T-cell (primary cell): Measurements from ENCODE around the gene GFOD1. TPM values are rescaled to one million over a fixed set of nuclear protein-coding genes. Genes with fewer than 3 reads are reported as not detected.
"Not testable (repeated sequence)": the region's sequence is repeated elsewhere in the genome, so short reads cannot be mapped to it uniquely, and the experiment has no call there.

Experiments used
- ATAC-seq, 4 experiments: fragments of 200-7000 bp in 3 of 4; fragments of 150-1000 bp in 1 of 4; cut with Tn5 transposase; replicated peaks in 1 of 4; 1 replicate in 3 of 4; 2 replicates in 1 of 4; pipeline ENCODE4 v1.10.0; 2021; ENCODE audit warnings: moderate library complexity in 3 of 4, mild to moderate bottlenecking in 2 of 4, moderate number of reproducible peaks in 1 of 4
- CTCF ChIA-PET, 2 donors: fragments of 300-600 bp; sonication (Branson Sonifier 250); formaldehyde crosslinking; loops; one replicate each; lab custom pipeline; 2022; ENCODE audit warnings: antibody characterized with exemption in 2 of 2; lab: Charles Lee
- POLR2A ChIA-PET, 2 donors: fragments of 300-600 bp; sonication (Branson Sonifier 250); formaldehyde crosslinking; loops; one replicate each; lab custom pipeline; 2022; ENCODE audit warnings: antibody characterized with exemption in 2 of 2; lab: Charles Lee
- DNase-seq, 35 experiments: peaks; one replicate each; pipeline versions ENCODE4 v3.0.0 to v3.0.0-alpha.2; 2013 to 2023
- H3K27ac ChIP-seq: one replicate; pipeline ENCODE4 v1.5.1; 2013; ENCODE audit warnings: low read length
- H3K27me3 ChIP-seq, 2 experiments: replicated peaks in 1 of 2; 1 replicate in 1 of 2; 2 replicates in 1 of 2; pipeline versions ENCODE4 v1.6.1 to v1.7.0; 2013; ENCODE audit warnings: low read length in 1 of 2, mixed read lengths in 1 of 2; ENCODE audit not compliant: control insufficient read depth in 2 of 2, insufficient read depth in 2 of 2; ENCODE audit errors: extremely low read depth in 1 of 2
- H3K36me3 ChIP-seq, 2 donors: 1 replicate in 1 of 2; 2 replicates in 1 of 2; pipeline versions ENCODE4 v1.6.1 to v1.7.0; 2013; ENCODE audit warnings: low read length in 1 of 2; ENCODE audit not compliant: control insufficient read depth in 2 of 2, insufficient read depth in 1 of 2; ENCODE audit errors: extremely low read depth in 1 of 2
- H3K4me1 ChIP-seq, 2 experiments: 1 replicate in 1 of 2; 2 replicates in 1 of 2; pipeline versions ENCODE4 v1.6.1 to v1.7.0; 2013; ENCODE audit warnings: low read length in 2 of 2, mixed read lengths in 1 of 2; ENCODE audit not compliant: insufficient read depth in 2 of 2, control insufficient read depth in 1 of 2; ENCODE audit errors: extremely low read depth in 1 of 2
- H3K4me3 ChIP-seq, 2 donors: 1 replicate in 1 of 2; 2 replicates in 1 of 2; pipeline versions ENCODE4 v1.5.1 to v1.7.0; 2013; ENCODE audit warnings: mild to moderate bottlenecking in 2 of 2, low read length in 1 of 2, moderate library complexity in 1 of 2; ENCODE audit not compliant: control insufficient read depth in 1 of 2; ENCODE audit errors: extremely low read depth in 1 of 2
- H3K9me3 ChIP-seq: 2 replicates; pipeline ENCODE4 v1.7.0; 2013
- H3K27ac Mint-ChIP-seq, 2 donors: one replicate each; pipeline ENCODE4 v1.8.0; 2020 to 2021; ENCODE audit warnings: mild to moderate bottlenecking in 2 of 2, mixed read lengths in 2 of 2
- H3K27me3 Mint-ChIP-seq, 2 donors: one replicate each; pipeline ENCODE4 v1.8.0; 2021 to 2022; ENCODE audit warnings: mixed read lengths in 2 of 2
- H3K36me3 Mint-ChIP-seq: one replicate; pipeline ENCODE4 v1.8.0; 2021; ENCODE audit warnings: mixed read lengths
- H3K4me1 Mint-ChIP-seq, 3 donors: one replicate each; pipeline ENCODE4 v1.8.0; 2020 to 2022; ENCODE audit warnings: mixed read lengths in 3 of 3, mild to moderate bottlenecking in 1 of 3
- H3K4me3 Mint-ChIP-seq, 3 donors: one replicate each; pipeline ENCODE4 v1.8.0; 2020 to 2022; ENCODE audit warnings: mild to moderate bottlenecking in 3 of 3, mixed read lengths in 3 of 3, moderate library complexity in 3 of 3
- H3K9me3 Mint-ChIP-seq, 3 donors: one replicate each; pipeline ENCODE4 v1.8.0; 2020 to 2022; ENCODE audit warnings: mixed read lengths in 3 of 3
- WGBS: methylation state at CpG from one replicate; pipeline ENCODE4 v1.1.5; 2013; ENCODE audit warnings: missing lambda C conversion rate; ENCODE audit not compliant: insufficient coverage; 5-methylcytosine and 5-hydroxymethylcytosine counted together
- total RNA-seq, 35 experiments: library from RNA in 6 of 35; stranded (reverse) in 6 of 35; fragments of 120-200 nt in 1 of 35; gene quantifications; one replicate each; pipeline versions ENCODE4 v1.2.1 to v1.2.4 and lab custom pipeline; 2013 to 2026

The GFOD1 gene
- total RNA-seq, 5 donors from 2014 or later (not counting 1 experiment from before 2014, with no cell fraction given): 1.9 to 3.2 (median 2.3) TPM

GRCh38 chr6:13328076-13328874, 159.1 kb downstream of the GFOD1 start, which contains the start of gene TBC1D7:
TBC1D7 (minus strand) TSS chr6:13328537; CDS start chr6:13326898, 1,639 bp downstream.
- under 1% methylated on average over 57 of the region's 63 CpGs for WGBS
- ChIA-PET CTCF (interaction anchor here (0.6 to 2.7 kb wide), 14 partner anchors 8 to 417 kb away, joined by 3 to 19 read pairs (median 4); partner anchors contain the start of genes GFOD1 (in 1 of the 2), NOL7 (in 1 of the 2) and SIRT5 (in 1 of the 2)), POLR2A (interaction anchor here (0.9 to 1.9 kb wide), 5 partner anchors 26 to 789 kb away, joined by 3 to 10 read pairs (median 3); partner anchors contain the start of genes SIRT5 (in 2 of the 2), CD83 (in 1 of the 2) and NOL7 (in 1 of the 2))
- Mint-ChIP-seq H3K36me3 (peaks cover 18% of the 10 kb centered on the region), H3K27ac (peak within 1 kb of the TSS; percentile 96 to 99), H3K4me3 (peak within 1 kb of the TSS; percentile 86 to 93 (median 92)), H3K27me3 (no peaks in the 10 kb centered on the region), H3K9me3 (no peaks in the 10 kb centered on the region), H3K4me1 (peaks cover 20 to 33% (median 29%) of the 10 kb centered on the region in 3 donors)
- peaks cover 0 to 15% of the 10 kb centered on the region in 2 donors for H3K36me3 ChIP-seq
- H3K9me3 ChIP-seq: no peaks in the 10 kb centered on the region
- peak; percentile 82 to 97 (median 90) for DNase-seq
- H3K27ac ChIP-seq: peak within 1 kb of the TSS; percentile 94
- ATAC-seq: peak; percentile 90 to 92 (median 92)
- peaks cover 7 to 9% of the 10 kb centered on the region in 2 experiments for H3K4me1 ChIP-seq
- peak within 1 kb of the TSS; percentile 85 to 98 for H3K4me3 ChIP-seq
- no peaks in the 10 kb centered on the region for H3K27me3 ChIP-seq

GRCh38 chr6:13327691-13328075, 159.7 kb downstream of the GFOD1 start:
- H3K4me1 ChIP-seq: peaks cover 7 to 9% of the 10 kb centered on the region in 2 experiments
- 6% methylated on average over 3 of the region's 10 CpGs for WGBS
- POLR2A ChIA-PET: interaction anchor here (1.1 to 1.9 kb wide), 3 partner anchors 25 to 288 kb away, joined by 3 to 10 read pairs (median 7); partner anchors contain the start of genes NOL7 (in 1 of the 2) and SIRT5 (in 1 of the 2)
- H3K27ac Mint-ChIP-seq: peak overlapping the region; percentile 88 to 91
- H3K9me3 ChIP-seq: no peaks in the 10 kb centered on the region
- CTCF ChIA-PET: interaction anchor here (0.8 to 2.7 kb wide), 8 partner anchors 9 to 783 kb away, joined by 3 to 19 read pairs (median 4); partner anchors contain the start of genes GFOD1 (in 1 of the 2) and SIRT5 (in 1 of the 2)
- H3K27ac ChIP-seq: peak overlapping the region; percentile 91
- H3K4me3 Mint-ChIP-seq: peak overlapping the region; percentile 86 to 93 (median 92)
- no peaks in the 10 kb centered on the region for H3K27me3 Mint-ChIP-seq
- no peaks in the 10 kb centered on the region for H3K9me3 Mint-ChIP-seq
- DNase-seq: peak in 3 of 35 experiments; percentile 3 to 33 (median 3)
- peak overlapping the region; percentile 85 to 98 for H3K4me3 ChIP-seq
- H3K36me3 ChIP-seq: peaks cover 0 to 17% of the 10 kb centered on the region in 2 donors
- no peaks in the 10 kb centered on the region for H3K27me3 ChIP-seq
- ATAC-seq: peak in 3 of 4 experiments; percentile 2 to 17 (median 10)
- peaks cover 18% of the 10 kb centered on the region for H3K36me3 Mint-ChIP-seq
- H3K4me1 Mint-ChIP-seq: peaks cover 20 to 33% (median 29%) of the 10 kb centered on the region in 3 donors

- H3K36me3 ChIP-seq: peaks cover 10 to 28% of the 10 kb centered on the region in 2 donors
- H3K9me3 ChIP-seq, H3K27me3 ChIP-seq, H3K27ac ChIP-seq, H3K9me3 Mint-ChIP-seq, DNase-seq, H3K27ac Mint-ChIP-seq, POLR2A ChIA-PET, H3K4me3 ChIP-seq, H3K27me3 Mint-ChIP-seq, ATAC-seq, CTCF ChIA-PET, H3K4me1 ChIP-seq: not testable (repeated sequence)
- peaks cover 20 to 31% (median 29%) of the 10 kb centered on the region in 3 donors for H3K4me1 Mint-ChIP-seq
- peaks cover 30% of the 10 kb centered on the region for H3K36me3 Mint-ChIP-seq
- peak overlapping the region in 1 of 3 donors; percentile 86 for H3K4me3 Mint-ChIP-seq
- WGBS: 82% methylated on average over 2 of the region's 3 CpGs
Measured at GRCh38 chr6:13326031-13326586, 161.3 kb downstream of the GFOD1 start.

GRCh38 chr6:13319891-13320564, 167.4 kb downstream of the GFOD1 start:
- Histone ChIP-seq H3K4me3 (no peak overlapping the region), H3K4me1 (no peaks in the 10 kb centered on the region), H3K9me3 (no peaks in the 10 kb centered on the region), H3K27ac (no peak overlapping the region), H3K27me3 (no peaks in the 10 kb centered on the region), H3K36me3 (peaks cover 34 to 73% of the 10 kb centered on the region in 2 donors)
- Mint-ChIP-seq H3K4me3 (no peak overlapping the region), H3K9me3 (no peaks in the 10 kb centered on the region), H3K4me1 (no peaks in the 10 kb centered on the region), H3K27ac (no peak overlapping the region), H3K27me3 (no peaks in the 10 kb centered on the region), H3K36me3 (peaks cover 75% of the 10 kb centered on the region)
- ChIA-PET POLR2A (no interaction called here), CTCF (interaction anchor here (0.6 to 1.1 kb wide), 4 partner anchors 9 to 425 kb away, joined by 3 to 4 read pairs (median 4); partner anchors contain the start of genes SIRT5 (in 1 of the 2) and TBC1D7 (in 1 of the 2))
- WGBS: no CpG with 5 or more reads among the region's 5 CpGs
- ATAC-seq (no peak), DNase-seq (no peak)

GRCh38 chr6:13318821-13319220, 168.6 kb downstream of the GFOD1 start:
- Mint-ChIP-seq H3K9me3 (no peaks in the 10 kb centered on the region), H3K4me3 (no peak overlapping the region), H3K27me3 (no peaks in the 10 kb centered on the region), H3K4me1 (no peaks in the 10 kb centered on the region), H3K27ac (no peak overlapping the region), H3K36me3 (peaks cover 72% of the 10 kb centered on the region)
- 93% methylated on average over 2 of the region's 2 CpGs for WGBS
- ChIA-PET POLR2A (no interaction called here), CTCF (interaction anchor here (0.6 to 0.7 kb wide), 2 partner anchors 43 to 360 kb away, joined by 3 to 4 read pairs; no protein-coding TSS in a partner anchor)
- Histone ChIP-seq H3K4me3 (no peak overlapping the region), H3K27me3 (no peaks in the 10 kb centered on the region), H3K9me3 (no peaks in the 10 kb centered on the region), H3K27ac (no peak overlapping the region), H3K4me1 (no peaks in the 10 kb centered on the region), H3K36me3 (peaks cover 38 to 73% of the 10 kb centered on the region in 2 donors)
- ATAC-seq (no peak), DNase-seq (no peak)
